Left renal cortex interstitium (tissue), 4 donors: ENCODE results near the gene PSMD12. TPM values are rescaled to one million over a fixed set of nuclear protein-coding genes. Genes with fewer than 3 reads are reported as not detected.
"Not testable (repeated sequence)": the region's sequence is repeated elsewhere in the genome, so short reads cannot be mapped to it uniquely, and the experiment has no call there.

ENCODE experiments used
- DNase-seq, 4 donors: peaks; one replicate each; pipeline ENCODE4 v3.0.0-alpha.2; 2013; ENCODE audit warnings: low read depth in 4 of 4, low spot score in 2 of 4, missing footprints in 1 of 4
- polyA plus RNA-seq, 4 donors: library from polyadenylated mRNA; unstranded; fragments of 120-200 nt; gene quantifications; one replicate each; pipeline ENCODE4 v1.2.1, GENCODE V29; 2013; ENCODE audit not compliant: insufficient read length in 4 of 4

Gene PSMD12
- polyA plus RNA-seq, result 10 to 100 TPM; 37.4 to 51.5 (median 44.2) TPM

DNA sequence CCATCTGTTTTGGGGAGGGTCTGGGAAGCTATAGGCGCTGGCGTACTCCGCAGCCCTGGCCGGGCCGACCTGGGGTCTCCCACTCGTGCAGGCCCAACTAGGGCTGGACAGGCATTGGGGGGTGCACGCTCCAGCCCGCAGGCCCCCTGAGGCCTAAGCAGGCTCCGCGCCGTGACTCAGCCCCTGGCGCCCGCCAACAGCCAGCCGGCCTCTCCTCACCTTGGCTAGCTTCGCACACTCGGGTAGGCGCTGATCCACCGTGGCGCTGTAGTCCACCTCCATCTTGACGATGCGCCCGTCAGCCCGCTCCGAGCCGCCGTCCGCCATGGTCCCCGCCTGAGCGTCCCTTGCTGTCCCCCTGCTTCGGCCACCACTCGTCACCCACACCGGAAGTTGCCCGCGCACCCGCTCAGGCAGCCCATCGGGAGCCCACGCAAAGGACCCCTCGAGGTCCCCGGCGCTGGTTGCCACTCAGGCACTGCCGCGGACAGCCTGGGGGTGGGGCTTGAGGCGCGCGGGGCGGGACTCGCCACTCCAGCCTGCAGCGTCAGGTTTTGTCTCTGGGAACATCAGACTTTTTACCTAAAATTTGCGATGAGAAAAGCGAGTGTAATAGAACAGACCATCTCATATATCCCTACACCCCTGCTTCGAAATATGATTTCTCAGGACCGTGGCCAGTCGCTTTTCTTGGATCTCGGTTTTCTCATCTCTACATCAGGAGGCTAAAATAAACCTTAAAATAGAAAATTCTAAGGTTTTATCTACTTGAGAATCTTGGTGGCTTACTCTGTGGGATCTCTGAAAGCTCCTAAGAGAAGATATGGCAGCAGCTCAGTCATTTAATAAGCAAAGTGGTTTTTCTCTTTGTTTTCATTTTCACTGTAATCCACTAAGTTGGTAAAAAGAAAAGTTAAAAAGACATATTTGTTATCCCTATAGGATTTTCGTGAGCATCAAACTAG, at the start of gene PSMD12:
TSS of gene PSMD12 (minus strand) at position 385 of the 965 bp plus-strand sequence. CDS start at position 327, 58 bp downstream.
- DNase-seq, result peak in 2 of 4 donors; percentile 79 to 88

DNA sequence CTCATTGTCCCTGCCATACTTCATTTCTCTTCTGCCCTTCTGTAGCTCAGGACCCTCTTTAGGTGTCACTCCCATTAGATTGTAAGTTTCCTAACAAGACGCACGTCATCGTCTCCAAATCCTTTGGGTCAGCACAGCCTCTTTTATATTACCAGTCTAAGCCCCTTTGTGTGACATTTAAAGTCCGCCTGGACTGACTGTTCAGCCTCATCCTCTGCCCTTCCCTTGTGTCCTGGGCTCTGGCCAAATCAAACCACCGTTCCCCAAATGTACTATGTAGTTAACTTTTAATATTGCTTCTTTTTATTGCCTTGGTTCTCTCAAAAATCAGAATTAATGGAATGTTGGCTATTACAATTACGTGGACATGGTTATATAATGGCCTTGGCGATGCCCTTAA, 48.9 kb upstream of the PSMD12 start:
- no peak for DNase-seq

DNA sequence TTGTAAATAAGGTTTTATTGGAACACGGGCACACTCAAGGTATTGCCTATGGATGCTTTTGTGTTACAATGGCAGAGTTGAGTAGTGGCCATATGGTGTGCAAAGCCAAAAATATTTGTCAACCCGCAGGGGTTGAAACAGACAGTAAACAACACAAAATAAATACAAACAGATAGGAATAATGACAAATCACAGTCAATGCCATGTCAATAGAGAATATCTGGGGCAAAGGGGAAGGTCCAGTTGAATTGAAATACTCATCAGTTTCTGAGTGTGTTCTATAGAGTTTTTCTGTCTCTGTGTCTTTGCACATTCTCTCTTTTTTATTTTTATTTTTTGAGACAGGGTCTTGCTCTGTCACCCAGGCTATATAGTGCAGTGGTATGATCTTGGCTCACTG, 48.2 kb upstream of the PSMD12 start:
- DNase-seq, result no peak

DNA sequence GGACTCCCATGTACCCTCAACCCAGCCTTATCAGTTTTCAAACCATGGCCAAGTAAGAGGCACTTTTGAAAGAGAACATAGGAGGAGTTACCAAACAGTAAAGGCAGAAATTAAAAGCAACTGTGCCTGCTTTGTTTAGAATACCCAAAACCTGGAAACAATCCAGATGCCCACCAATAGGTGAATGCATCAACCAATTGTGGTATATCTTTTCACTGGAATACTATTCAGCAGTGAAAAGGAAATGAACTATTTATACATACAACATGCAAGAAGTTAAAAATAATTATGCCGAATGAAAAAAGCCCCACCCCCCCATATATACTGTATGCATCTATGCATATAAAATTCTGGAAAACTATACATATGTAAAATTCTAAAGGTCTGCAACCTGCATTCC, 47.8 kb upstream of the PSMD12 start:
- DNase-seq, result no peak

DNA sequence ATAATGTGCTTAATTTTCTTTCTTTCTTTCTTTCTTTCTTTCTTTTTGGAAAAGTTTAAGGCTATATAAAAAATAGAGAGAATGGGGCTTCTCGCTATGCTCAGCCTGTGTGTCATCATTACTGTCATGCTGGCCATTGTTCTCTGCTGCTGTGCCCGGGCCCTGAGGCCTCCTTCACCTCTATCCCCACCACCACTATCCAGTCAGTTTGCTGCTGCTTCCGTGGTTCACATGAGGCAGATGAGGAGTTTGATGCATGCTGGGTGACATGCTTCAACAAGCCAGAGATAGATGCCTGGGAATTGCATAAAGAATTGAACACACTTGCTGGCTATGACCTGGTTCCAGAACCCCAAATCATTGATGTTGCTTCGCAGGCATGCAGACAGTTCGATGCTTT, 47.0 kb upstream of the PSMD12 start:
- no peak for DNase-seq

DNA sequence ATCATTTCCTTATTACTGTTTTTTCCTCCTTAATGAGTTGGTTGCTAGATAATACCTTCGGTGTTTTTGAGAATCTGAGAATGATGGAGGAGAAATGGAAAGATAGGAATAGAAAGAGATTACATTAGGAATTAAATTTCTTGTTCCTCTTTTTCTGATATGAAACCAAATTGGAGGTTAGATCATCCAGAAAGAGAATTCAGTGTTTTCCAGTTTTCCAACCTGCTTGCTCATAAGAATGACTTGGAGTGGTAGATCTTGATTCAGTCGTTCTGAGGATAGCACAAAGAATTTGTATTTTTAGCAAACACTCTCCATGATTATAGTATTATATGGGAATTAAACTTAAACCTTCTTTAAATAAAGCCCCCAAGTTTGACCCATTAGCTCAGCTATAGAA, 46.6 kb upstream of the PSMD12 start:
- no peak for DNase-seq

DNA sequence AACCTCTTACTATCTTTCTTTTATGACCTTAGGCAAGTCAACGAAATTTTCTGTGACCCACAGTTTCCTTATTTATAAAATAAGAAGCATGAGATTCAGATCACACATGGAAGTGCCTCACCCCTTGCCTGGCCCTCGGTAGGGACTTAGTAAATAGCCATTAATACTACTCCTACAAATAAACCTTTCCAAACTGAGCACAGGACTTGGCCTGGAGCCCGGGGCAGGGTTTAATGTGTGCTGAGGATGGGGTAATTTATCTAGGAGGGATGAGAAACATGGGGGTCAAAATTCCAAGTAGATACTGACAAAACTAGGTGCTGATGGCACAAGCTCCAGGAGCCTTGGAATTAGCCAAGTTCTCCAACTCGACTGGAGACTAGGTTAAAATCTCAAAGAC, 45.7 kb upstream of the PSMD12 start:
- DNase-seq, result no peak

DNA sequence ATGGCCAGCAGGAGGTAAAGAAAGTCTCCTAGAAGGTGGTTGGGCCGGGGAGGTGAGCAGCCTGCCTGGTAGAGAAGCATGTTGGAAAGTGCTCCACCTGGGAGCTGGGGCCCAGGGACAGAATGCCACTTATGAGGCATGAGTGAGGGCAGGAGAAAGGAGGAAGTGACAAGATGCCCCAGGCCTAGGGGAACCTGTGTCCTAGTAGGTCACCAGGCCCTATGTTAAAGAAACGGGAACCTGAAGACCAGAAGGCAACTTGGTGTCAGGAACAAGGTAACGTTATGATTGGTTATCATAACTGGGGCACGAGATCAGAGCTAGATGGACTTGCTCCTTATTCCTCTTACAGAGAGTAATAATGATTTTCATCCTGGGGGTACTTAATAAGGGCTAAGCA, 45.0 kb upstream of the PSMD12 start:
- no peak for DNase-seq

DNA sequence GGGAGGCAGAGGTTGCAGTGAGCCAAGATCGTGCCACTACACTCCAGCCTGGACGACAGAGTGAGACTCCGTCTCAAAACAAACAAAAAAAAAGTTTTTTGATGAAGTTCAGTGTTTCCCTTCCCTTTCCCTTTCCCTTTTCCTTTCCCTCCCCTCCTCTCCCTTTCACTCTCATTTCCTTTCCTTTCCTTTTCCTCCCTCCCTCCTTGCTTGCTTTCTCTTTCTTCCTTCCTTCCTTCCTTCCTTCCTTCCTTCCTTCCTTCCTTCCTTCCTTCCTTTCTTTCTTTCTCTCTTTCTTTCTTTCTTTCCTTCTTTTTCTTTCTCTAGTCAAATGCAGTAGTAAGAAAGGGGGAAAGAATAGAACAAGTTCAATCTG, 42.1 kb upstream of the PSMD12 start:
- DNase-seq, result not testable (repeated sequence)

DNA sequence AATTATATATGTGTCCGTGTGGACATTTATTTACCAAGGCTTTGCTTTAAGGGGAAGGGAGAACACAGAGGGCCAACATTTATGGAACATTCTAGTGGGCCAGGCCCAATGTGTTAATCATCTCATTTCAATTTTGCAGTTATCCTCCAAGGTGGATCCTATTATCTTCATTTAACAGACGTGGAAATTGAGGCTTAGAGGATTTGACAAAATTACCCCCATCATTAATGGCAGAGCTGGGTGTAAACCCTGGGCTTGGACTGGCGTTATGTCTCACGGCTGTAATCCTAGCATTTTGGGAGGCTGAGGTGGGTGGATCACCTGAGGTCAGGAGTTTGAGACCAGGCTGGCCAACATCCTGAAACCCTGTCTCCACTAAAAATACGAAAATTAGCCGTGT, 37.1 kb upstream of the PSMD12 start:
- no peak for DNase-seq

DNA sequence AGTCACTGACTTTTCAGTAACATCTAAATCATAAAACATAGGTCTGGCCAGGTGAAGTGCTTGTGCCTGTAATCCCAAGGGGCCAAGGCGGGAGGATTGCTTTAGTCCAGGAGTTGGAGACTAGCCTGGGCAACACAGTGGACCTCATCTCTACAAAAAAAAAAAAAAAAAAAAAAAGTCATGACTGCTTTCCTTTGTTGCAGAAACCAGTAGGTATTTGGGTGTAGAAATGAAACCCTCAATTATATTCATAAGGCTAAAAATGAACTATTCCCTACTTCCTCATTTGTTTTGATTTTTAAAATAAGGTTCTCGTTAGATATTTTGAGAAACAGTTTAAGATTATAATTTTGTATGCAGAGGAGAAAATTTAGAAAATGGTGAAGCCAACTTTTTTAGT, 36.7 kb upstream of the PSMD12 start:
- DNase-seq, result no peak

DNA sequence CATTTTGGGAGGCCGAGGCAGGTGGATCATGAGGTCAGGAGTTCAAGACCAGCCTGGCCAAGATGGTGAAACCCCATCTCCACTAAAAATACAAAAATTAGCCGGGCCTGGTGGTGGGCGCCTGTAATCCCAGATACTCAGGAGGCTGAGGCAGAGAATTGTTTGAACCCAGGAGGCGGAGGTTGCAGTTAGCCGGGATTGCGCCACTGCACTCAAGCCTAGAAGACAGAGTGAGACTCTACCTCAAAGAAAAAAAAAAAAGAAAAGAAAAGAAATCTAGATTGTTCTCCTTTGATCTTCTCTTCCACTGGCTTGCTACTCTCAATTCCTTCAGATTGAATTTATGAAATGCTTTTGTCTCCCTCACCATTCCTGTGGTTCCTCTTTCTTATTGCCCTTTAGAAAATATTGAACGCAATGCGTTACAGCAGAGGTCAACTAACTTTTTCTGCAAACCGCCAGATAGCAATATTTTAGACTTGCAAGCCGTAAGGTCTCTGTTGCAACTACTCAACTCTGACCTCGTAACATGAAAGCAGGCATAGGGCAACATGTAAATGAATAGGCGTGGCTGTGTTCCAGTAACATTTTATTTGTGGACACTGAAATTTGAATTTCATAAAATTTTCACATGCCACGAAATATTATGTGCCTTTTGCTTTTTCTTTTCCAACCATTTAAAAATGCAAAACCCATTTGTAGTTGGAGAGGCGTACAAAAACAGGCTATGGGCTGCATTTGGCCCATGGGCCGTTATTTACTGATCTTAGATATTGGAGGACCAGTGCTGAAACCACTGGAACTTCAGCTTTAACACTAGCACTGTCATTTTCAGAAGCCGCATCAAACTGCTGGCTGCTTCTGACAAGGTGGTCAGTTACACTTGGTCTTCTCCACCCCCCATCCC, 35.5 kb upstream of the PSMD12 start:
- no peak for DNase-seq

DNA sequence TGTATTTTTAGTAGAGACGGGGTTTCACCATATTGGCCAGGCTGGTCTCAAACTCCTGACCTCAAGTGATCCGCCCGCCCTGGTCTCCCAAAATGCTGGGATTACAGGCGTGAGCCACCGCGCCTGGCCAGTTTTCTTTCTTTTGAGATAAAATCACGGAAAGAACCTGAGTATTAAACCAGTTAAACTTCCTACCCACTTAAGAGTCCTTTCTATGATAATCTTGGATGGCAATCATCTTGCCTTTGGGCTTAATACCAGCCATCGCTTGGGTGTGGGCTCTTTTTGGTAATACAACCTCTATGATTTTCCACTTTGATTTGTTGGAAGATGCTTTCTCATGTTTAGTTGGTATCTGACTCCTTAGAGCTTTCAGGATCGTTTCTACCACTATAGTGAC, 34.7 kb upstream of the PSMD12 start:
- no peak for DNase-seq

DNA sequence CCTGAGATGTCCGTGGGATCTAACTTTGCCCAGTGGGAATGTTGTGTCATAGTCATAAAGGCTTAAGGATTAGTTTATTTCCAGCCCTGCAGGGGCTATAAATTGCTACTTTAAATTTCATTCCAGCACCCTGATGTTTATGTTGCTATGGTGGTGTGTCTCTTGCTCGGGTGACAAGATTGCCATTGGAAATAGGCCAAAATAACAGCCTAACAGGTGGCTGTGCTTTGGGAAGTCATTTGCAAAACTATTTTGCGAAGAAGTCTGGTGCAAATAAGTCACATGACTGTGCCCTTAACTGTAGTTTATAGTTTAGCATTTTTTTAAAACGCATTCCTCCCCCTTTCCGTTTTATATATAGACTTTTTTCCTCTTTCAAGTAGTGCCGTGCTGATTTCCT, 33.8 kb upstream of the PSMD12 start:
- no peak for DNase-seq

DNA sequence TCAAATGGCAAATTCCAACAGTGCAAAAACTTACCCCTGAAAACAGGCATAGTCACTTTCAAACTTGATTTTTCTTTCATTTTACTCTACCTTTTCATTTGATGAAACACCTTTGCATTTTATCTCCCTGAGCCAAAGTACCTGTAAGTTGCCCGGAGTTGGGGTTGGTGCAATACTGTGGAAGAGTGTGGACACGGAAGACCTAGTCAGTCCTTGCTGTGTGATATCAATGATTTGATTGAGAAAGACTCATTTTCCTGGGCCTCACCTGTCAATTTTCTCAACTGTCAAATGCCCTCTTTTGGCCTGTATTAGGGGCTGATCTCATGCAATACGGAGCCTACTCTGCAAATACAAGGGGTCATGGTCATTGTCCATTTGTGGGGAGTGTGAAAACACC, 33.3 kb upstream of the PSMD12 start:
- DNase-seq, result no peak

DNA sequence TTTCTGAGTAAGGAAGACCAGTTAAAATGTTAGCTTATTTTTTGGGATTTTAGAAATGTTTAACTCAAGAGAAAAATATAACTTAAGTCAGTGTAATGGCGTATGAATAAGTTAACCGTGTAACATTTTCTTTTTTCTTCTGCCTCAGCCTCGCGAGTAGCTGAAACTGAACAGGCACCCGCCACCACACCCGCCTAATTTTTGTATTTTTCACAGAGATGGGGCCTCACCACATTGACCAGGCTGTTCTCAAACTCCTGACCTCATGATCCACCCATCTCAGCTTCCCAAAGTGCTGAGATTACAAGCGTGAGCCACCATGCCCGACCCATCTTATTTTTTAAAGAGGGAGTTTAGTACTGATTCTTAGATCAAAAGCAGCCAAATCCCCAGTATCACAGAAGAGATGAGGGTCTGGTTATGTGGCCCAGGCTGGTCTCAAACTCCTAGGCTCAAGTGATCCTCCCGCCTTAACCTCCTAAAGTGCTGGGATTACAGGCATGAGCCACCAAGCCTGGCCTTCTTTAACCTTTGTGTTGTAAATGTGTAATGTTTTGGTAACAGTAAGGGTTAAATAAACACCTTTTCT, 27.5 kb upstream of the PSMD12 start:
- no peak for DNase-seq

DNA sequence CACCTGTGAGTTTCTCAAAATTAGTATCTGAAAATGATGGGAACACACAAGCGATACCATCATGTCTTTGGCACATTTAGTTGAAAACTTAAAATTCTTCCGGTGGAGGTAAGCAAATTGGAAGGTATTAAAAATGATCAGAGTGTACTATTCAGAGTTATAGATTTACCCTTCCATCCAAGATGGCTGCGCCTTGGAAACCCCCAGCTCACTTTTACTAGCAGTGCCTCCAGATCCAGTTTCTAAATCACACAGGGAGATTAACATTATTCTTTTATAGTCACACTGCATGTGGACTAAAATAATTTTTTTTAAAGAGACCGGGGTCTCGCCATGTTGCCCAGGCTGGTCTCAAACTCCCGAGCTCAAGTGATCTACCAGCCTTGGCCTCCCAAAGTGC, 25.7 kb upstream of the PSMD12 start:
- no peak for DNase-seq

DNA sequence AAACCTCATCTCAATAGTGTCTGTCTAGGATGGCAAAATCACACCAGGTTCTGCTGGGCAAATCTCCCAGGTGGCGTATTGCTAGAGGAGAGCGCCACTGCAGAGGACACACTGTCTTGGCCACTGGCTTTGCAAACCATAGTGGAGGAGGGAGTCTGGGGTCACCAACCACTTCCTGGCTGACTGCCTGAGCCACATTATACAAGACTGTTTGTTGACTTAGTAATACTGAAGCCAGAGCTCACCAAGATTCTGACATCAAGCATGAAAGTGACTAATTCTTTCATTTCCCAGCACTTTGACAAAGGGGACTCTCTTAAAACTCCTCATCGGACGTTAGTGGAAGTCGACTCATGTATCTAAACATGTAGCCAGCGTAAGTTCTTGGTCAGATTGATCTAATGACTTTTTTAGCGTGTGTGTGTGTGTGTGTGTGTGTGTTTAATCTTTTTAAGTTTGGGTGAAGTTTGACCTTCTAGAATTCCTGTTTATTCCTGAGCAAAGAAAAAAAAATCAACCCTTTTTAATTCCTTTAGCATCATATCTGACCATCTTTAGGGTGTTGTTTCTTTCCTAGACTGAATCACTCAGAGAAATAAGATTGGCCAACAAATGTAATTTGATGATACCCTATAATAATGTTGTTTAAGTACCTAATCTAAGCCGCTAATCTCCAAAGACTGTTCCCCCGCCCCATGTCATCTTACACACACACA, 24.4 kb upstream of the PSMD12 start:
- peak in 3 of 4 donors; percentile 48 to 68 (median 65) for DNase-seq

DNA sequence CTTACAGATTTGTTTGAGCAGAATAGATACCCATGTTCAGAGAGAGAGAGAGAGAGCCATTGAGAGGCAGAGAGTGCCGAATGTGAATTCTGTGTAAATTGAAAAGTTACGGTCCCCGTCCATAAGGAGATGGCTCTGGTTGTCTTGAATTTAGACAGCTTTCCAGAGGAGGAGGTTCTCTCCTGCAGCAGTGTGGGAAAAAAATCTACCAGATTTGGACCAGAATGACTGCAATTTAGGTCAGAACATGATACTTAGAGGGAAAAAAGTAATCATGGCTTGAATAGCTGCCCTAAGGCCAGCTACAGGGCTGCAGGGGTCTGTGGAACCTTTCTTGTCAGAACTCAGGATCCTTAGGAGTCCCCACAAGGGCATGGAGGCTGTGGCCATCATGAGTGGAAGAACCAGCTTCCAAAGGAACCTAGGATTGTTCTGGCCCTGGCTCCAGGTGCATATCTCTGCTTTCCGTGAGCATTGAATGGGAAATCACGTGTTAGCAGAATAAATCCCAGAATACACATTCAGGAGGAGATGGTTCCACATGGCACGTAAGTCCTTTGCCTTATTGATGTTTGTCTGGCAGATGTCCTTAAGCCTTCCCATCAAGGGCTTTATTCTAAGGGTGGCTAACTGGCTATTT, 23.7 kb upstream of the PSMD12 start:
- DNase-seq, result no peak

DNA sequence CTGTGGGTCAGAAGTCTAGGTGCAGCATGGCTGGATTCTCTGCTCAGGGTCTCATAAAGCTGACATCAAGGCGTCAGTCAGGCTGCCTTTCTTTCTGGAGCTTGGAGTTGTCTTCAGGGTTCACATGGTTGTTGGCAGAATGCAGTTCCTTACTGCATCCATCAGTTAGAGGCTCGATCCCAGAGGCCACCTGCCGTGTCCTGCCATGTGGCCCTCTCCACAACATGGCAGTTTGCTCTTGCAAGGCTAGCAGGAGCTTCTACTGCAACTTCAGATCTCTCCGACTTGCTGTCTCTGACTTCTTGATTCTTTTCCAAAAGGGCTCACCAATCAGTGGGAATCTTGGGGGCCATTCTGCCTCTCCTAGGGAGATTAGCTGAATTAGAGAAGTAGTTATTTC, 22.6 kb upstream of the PSMD12 start:
- no peak for DNase-seq
